ENCODE results near the gene HTR5A.

Gene HTR5A

DNA sequence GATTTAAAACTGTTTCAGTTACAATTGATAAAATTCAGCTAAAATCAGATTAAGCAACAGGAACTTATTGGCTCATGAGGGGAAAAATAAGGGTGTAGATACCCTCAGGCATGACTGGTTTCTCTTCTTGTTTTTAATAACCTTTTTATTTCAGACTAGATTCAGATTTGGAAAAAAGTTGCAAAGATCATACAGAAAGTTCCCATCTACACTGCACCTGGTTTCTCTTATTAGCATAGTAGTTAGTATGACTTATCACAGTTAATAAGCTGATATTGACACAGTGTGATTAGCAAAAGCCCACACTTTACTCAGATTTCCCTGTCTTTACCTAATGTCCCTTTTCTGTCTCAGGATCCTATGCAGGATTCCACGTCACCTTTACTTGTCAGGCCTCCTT, 53.3 kb downstream of the HTR5A start:
- ChIA-PET POLR2A (ENCODE audit: low non-redundant PET) (no interaction called here), CTCF (no interaction called here)
- TF ChIP-seq, protein P1, sequence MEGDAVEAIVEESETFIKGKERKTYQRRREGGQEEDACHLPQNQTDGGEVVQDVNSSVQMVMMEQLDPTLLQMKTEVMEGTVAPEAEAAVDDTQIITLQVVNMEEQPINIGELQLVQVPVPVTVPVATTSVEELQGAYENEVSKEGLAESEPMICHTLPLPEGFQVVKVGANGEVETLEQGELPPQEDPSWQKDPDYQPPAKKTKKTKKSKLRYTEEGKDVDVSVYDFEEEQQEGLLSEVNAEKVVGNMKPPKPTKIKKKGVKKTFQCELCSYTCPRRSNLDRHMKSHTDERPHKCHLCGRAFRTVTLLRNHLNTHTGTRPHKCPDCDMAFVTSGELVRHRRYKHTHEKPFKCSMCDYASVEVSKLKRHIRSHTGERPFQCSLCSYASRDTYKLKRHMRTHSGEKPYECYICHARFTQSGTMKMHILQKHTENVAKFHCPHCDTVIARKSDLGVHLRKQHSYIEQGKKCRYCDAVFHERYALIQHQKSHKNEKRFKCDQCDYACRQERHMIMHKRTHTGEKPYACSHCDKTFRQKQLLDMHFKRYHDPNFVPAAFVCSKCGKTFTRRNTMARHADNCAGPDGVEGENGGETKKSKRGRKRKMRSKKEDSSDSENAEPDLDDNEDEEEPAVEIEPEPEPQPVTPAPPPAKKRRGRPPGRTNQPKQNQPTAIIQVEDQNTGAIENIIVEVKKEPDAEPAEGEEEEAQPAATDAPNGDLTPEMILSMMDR (conservative IDR thresholded peaks at IDR 0.05; ENCODE audit: low read depth): no peak
- no peak for DNase-seq (ENCODE audit: low spot score)
- H3K27ac ChIP-seq: no peak overlapping the region

DNA sequence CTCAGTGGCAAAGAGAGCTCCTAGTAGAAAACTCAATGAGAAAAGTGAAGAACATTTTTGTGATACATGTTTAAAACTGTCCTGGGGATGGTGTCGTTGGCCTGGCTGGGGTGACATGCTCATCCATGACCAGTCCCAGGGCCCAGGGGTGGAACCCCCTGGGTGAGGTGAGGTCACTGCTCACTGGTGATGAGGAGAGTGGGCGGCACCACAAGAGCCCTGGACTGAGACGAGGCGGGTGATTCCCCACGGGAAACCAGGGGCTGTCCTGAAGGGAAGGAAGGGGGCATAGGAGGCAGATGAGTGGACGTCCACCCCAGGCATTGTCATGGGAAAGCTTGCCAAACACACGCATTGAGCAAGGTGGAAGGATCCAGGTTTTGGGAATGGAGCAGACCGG, 54.6 kb downstream of the HTR5A start:
- no peak overlapping the region for H3K27ac ChIP-seq
- TF ChIP-seq, protein P1 (conservative IDR thresholded peaks at IDR 0.05; ENCODE audit: low read depth): no peak
- POLR2A ChIA-PET (ENCODE audit: low non-redundant PET): no interaction called here
- no peak for DNase-seq (ENCODE audit: low spot score)
- CTCF ChIA-PET: no interaction called here

DNA sequence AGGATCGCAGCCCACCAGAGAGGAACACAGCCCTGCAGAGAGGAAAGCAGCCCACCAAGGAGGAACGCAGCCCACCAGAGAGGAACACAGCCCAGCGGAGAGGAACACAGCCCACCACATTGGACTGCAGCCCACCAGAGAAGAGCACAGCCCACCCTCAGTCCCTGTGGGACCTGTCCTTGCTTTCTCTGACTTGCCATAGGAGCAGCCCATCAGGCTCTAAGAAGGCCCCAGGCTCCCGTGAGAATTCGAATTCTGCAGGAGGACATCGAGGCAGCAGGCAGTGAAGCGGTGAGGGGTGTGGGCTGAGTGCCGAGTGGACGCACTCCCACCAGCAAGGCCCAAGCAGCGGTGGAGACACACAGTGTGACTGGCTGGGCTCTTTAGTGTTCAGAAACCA, 59.1 kb downstream of the HTR5A start:
- ChIA-PET POLR2A (ENCODE audit: low non-redundant PET) (no interaction called here), CTCF (no interaction called here)
- no peak overlapping the region for H3K27ac ChIP-seq
- no peak for DNase-seq (ENCODE audit: low spot score)
- TF ChIP-seq, protein P1 (conservative IDR thresholded peaks at IDR 0.05; ENCODE audit: low read depth): no peak

DNA sequence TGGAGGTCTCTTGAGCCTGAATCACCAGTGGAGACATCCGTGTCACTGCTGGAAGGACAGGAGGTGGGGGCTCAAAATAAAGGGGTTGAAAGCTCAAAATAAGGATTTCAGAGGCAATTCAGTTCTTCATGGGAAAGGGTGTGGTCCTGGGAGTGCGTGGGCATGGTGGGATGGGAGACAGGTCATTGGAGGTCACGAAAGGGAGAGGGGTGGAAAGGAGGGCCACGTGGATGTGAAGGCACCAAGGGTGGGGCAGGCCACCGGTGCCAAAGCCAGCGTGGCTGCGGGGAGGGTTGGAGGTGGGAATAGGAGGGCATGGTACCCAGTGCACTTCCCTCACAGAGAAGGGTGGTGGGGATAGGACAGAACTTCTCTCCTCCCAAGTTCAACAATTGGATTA, 59.7 kb downstream of the HTR5A start:
- no peak overlapping the region for H3K27ac ChIP-seq
- TF ChIP-seq, protein P1 (conservative IDR thresholded peaks at IDR 0.05; ENCODE audit: low read depth): no peak
- CTCF ChIA-PET: no interaction called here
- DNase-seq (ENCODE audit: low spot score): no peak
- POLR2A ChIA-PET (ENCODE audit: low non-redundant PET): no interaction called here

DNA sequence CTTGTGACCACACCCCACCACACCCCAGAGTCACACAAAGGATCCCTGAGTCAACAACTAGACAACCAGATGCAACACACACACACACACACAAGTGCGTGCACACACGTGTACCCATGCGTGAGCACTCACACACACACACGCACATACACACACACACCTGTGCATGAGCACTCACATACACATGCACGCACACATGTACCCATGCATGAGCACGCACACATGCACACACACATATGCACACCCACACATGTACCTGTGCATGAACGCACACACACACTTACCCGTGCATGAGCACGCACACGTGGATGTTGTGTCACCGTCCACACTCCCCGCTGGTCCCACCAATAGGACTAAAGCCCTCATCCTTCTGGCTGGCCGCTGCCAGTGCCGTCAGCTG, 60.4 kb downstream of the HTR5A start:
- ChIA-PET CTCF (no interaction called here), POLR2A (ENCODE audit: low non-redundant PET) (no interaction called here)
- DNase-seq (ENCODE audit: low spot score): no peak
- H3K27ac ChIP-seq: no peak overlapping the region
- TF ChIP-seq, protein P1 (conservative IDR thresholded peaks at IDR 0.05; ENCODE audit: low read depth): no peak

DNA sequence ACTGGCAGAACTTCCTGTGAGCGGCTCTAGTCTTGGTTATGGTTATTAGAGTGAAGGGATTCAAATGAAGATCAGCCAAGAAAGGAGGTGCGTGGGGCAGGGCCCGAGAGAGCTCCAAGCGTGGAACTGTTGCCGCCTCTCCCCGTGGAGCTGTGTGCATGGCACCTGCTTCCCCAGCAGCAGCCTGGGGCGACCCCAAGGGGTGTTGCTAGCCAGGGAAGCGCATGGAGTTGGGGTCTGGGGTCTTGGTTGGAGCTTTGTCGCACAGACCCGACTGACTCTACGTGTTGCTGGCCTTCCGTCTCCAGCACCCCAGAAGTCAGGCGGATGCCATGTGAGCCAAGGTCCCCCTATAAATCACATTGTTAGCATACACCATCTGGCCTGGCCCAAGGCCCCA, 61.0 kb downstream of the HTR5A start:
- ChIA-PET CTCF (no interaction called here), POLR2A (ENCODE audit: low non-redundant PET) (no interaction called here)
- H3K27ac ChIP-seq: no peak overlapping the region
- DNase-seq (ENCODE audit: low spot score): no peak
- TF ChIP-seq, protein P1 (conservative IDR thresholded peaks at IDR 0.05; ENCODE audit: low read depth): no peak

DNA sequence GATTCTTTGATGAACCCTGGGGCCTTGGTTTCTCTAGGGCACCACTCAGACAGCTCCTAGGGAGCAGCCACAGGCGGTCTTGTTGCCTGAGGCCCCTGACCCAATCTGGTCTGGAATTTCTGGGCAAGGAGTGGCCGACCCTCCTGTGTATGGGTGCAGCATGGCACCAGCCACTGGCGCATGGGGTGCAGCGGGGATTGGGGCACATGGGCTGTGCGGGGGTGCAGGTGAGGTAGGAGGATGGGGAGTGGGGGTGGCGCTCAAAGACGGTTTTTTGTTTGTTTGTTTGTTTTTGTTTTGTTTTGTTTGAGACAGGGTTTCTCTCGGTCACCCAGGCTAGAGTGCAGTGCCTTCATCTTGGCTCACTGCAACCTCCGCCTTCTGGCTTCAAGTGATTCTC, 62.3 kb downstream of the HTR5A start:
- TF ChIP-seq, protein P1 (conservative IDR thresholded peaks at IDR 0.05; ENCODE audit: low read depth): no peak
- CTCF ChIA-PET: no interaction called here
- H3K27ac ChIP-seq: no peak overlapping the region
- POLR2A ChIA-PET (ENCODE audit: low non-redundant PET): no interaction called here
- no peak for DNase-seq (ENCODE audit: low spot score)
